RWPE1 (cell line): Measurements from ENCODE around the gene TBC1D22A.
A peak's percentile ranks its signal among the peaks of the same experiment; 100 is the strongest.

Source experiments
- CTCF ChIA-PET: fragments of 350-600 bp; sonication (Branson Sonifier 250); formaldehyde crosslinking; extraction: SDS; loops from one replicate; lab custom pipeline; 2021; lab: Yijun Ruan, JAX
- POLR2A ChIA-PET: fragments of 400-600 bp; formaldehyde crosslinking; extraction: SDS; loops from one replicate; lab custom pipeline; 2020; ENCODE audit warnings: antibody characterized with exemption; ENCODE audit not compliant: low non-redundant PET; lab: Yijun Ruan, JAX
- DNase-seq: peaks from one replicate; pipeline ENCODE4 v3.0.0; 2012; ENCODE audit warnings: low spot score
- H3K27ac ChIP-seq: fragments of 450-650 bp; 2 replicates; pipeline ENCODE4 v1.5.1; 2017
- CTCF ChIP-seq: fragments of 450-650 bp; conservative IDR thresholded peaks from 2 replicates; pipeline ENCODE4 v1.5.1; 2017; ENCODE audit warnings: low read depth, mild to moderate bottlenecking

Gene TBC1D22A

DNA sequence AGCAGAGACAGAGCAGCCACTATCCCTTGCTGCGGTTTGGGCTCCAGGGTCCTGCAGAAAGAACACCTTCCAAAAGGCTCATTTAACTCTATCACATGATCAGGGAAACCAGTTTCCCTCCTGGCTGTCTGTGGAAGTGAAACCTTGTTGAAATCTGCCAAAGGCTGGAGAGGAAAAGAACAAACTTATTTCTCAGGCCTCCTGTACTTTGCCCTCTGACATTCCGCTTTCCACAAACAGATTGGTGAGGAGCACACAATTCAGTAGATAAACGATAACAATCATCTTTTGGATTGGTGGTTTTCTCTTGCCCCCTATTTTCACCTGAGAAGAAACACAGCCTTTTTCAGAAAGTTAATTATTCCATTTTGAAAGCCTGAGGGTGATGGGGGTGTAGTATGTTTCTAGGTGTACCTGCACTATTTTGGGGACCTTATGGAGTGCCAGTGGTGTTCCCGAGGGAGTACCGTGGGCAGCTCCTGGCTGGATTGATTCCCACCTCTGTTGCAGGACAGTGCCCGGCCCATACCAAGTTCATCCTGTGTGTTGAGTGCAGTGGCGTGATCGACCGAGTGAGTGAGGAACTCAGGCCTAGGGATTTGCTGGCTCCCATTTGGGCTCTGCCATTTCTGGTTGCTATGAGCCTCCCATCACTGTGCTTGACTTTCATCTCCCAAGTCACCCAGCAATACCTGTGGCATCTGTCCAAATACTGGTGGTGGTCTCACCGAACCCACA is 102.0 kb downstream of the TBC1D22A start:
- no peak for DNase-seq
- no peak overlapping the region for H3K27ac ChIP-seq
- POLR2A ChIA-PET = no interaction called here
- CTCF ChIA-PET = interaction anchor here (0.7 kb wide), 1 partner anchor 239 kb away, joined by 3 read pairs; no protein-coding TSS in a partner anchor
- no peak for TF ChIP-seq CTCF

DNA sequence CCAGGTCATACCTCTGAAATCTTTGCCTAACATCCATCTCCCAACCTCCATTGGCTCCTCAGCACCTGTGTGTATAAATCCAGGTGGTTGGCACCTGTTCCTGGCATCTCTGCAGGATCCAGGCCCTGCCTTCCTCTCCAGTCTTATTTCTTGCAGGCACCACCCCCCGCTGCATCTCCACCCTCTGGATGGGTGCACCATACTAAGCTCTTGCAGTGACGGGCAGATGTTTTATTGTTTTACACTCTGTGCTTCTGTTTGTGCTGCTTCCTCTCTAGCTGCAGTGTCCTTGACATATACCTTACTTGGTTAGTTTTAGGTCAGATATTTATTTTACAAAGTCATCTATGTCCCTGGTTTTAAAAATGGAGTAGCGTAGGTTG is 102.6 kb downstream of the TBC1D22A start:
- no peak for TF ChIP-seq CTCF
- DNase-seq = no peak

DNA sequence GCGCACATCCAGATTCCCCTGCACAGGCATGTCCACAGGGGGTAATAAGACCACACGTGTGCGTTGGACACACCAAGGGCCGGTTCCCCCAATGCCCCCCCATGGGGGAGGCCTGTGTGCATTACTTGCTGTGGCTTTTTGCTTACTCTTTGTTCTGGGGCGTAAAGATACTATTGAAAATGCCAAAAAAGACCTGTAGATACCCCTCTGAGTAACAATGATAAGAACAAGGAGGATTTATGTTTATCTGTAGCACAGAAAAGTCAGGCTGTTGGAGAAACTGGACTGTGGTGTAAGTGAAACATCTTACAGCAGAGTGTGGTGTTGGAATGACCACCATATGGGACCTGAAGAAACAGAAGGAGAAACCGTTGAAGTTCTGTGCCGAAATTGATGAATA is 103.2 kb downstream of the TBC1D22A start:
- peak overlapping the region; percentile 79 for H3K27ac ChIP-seq
- no peak for DNase-seq
- no peak for TF ChIP-seq CTCF
- CTCF ChIA-PET = no interaction called here
- POLR2A ChIA-PET = no interaction called here

More for the DNA sequence above, 102.6 kb downstream of the TBC1D22A start:
- ChIA-PET CTCF (no interaction called here), POLR2A (no interaction called here)
- no peak overlapping the region for H3K27ac ChIP-seq

DNA sequence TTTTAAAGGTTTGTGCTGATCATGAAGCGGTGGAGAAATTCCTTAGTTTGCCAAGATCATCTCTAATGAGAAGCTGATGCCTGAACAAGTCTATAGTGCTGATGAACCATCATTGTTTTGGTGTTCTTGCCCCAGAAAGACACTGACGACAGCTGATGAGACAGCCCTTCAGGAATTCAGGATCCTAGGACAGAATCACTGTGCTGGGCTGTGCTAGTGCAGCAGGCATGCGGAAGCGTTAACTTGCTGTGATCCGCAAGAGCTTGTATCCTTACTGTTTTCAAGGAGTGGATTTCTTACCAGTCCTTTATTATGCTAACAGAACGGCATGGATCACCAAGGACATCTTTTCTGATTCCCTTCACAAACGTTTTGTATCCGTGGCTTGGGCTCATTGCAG is 104.1 kb downstream of the TBC1D22A start:
- POLR2A ChIA-PET = no interaction called here
- CTCF ChIA-PET = interaction anchor here (0.5 to 0.6 kb wide), 2 partner anchors 12 to 14 kb away, joined by 3 read pairs; no protein-coding TSS in a partner anchor
- H3K27ac ChIP-seq = peak overlapping the region; percentile 79
- TF ChIP-seq CTCF = no peak
- DNase-seq = peak; percentile 83

DNA sequence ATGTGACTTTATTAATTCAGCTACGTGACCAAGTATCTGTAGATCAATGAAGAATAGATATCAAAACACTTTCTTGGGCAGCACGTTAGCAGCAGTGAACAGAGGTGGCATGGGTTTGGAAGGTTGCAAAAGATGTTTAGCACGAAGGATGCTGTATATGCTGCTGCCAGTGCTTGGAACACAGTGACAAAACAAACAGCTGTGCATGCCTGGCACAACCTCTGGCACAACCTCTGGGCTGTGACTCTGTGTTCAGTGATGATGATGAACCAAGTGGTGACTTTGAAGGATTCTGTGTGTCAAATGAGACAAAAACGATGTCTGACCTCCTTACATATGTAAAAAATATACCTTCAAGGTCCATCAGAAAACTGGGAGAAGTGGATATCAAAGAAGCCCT is 104.7 kb downstream of the TBC1D22A start:
- no peak for DNase-seq
- no peak for TF ChIP-seq CTCF
- peak overlapping the region; percentile 79 for H3K27ac ChIP-seq
- ChIA-PET CTCF (interaction anchor here (0.5 kb wide), 1 partner anchor 12 kb away, joined by 3 read pairs; no protein-coding TSS in a partner anchor), POLR2A (no interaction called here)

GRCh38 chr22:46869329-46869728 is 106.9 kb downstream of the TBC1D22A start:
- ChIA-PET CTCF (no interaction called here), POLR2A (no interaction called here)
- H3K27ac ChIP-seq = no peak overlapping the region
- no peak for DNase-seq
- no peak for TF ChIP-seq CTCF
